ENCODE data around the gene BMPR1B. TPM values are rescaled to one million over a fixed set of nuclear protein-coding genes. Genes with fewer than 3 reads are reported as not detected.

BMPR1B gene
- total RNA-seq, 4 donors from 2014 or later, result 10.5 to 40.9 (median 20.3) TPM

- Histone ChIP-seq H3K27ac (no peak overlapping the region), H3K4me1 (peaks cover 0 to 11% (median 0%) of the 10 kb centered on the region in 3 donors), H3K4me3 (no peak overlapping the region), H3K36me3 (no peaks in the 10 kb centered on the region), H3K9me3 (no peaks in the 10 kb centered on the region), H3K27me3 (no peaks in the 10 kb centered on the region)
- WGBS, 2 donors (ENCODE audit: low coverage in 1 of 2), result 84 to 93% methylated on average over 2 to 3 of the region's 3 CpGs
- no peak for ATAC-seq
- TF ChIP-seq POLR2AphosphoS5 (IDR thresholded peaks at IDR 0.05), result no peak
- no peak for TF ChIP-seq POLR2A (IDR thresholded peaks at IDR 0.05)
- TF ChIP-seq, protein P1, sequence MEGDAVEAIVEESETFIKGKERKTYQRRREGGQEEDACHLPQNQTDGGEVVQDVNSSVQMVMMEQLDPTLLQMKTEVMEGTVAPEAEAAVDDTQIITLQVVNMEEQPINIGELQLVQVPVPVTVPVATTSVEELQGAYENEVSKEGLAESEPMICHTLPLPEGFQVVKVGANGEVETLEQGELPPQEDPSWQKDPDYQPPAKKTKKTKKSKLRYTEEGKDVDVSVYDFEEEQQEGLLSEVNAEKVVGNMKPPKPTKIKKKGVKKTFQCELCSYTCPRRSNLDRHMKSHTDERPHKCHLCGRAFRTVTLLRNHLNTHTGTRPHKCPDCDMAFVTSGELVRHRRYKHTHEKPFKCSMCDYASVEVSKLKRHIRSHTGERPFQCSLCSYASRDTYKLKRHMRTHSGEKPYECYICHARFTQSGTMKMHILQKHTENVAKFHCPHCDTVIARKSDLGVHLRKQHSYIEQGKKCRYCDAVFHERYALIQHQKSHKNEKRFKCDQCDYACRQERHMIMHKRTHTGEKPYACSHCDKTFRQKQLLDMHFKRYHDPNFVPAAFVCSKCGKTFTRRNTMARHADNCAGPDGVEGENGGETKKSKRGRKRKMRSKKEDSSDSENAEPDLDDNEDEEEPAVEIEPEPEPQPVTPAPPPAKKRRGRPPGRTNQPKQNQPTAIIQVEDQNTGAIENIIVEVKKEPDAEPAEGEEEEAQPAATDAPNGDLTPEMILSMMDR (IDR thresholded peaks at IDR 0.05), result no peak
- no peak for TF ChIP-seq EP300 (IDR thresholded peaks at IDR 0.05)
Measured at GRCh38 chr4:94909645-94910044, 151.9 kb downstream of the BMPR1B start.

GRCh38 chr4:94911106-94911505, 153.4 kb downstream of the BMPR1B start:
- H3K9me3 ChIP-seq, result no peaks in the 10 kb centered on the region
- no peak overlapping the region for H3K27ac ChIP-seq
- H3K36me3 ChIP-seq, result no peaks in the 10 kb centered on the region
- H3K4me1 ChIP-seq, result peaks cover 0 to 3% (median 0%) of the 10 kb centered on the region in 3 donors
- no peak for ATAC-seq
- no peak for TF ChIP-seq POLR2A (IDR thresholded peaks at IDR 0.05)
- TF ChIP-seq EP300 (IDR thresholded peaks at IDR 0.05), result no peak
- TF ChIP-seq POLR2AphosphoS5 (IDR thresholded peaks at IDR 0.05), result no peak
- TF ChIP-seq, protein P1 (IDR thresholded peaks at IDR 0.05), result no peak
- no peak overlapping the region for H3K4me3 ChIP-seq
- no peaks in the 10 kb centered on the region for H3K27me3 ChIP-seq
- 100% methylated on average over 1 of the region's 1 CpG for WGBS, 2 donors (ENCODE audit: low coverage in 1 of 2)

- H3K9me3 ChIP-seq, result peaks cover 0 to 13% (median 0%) of the 10 kb centered on the region in 3 donors
- no peak overlapping the region for H3K27ac ChIP-seq
- WGBS, 2 donors (ENCODE audit: low coverage in 1 of 2), result 92 to 94% methylated on average over 2 of the region's 2 CpGs
- ATAC-seq, result no peak
- TF ChIP-seq, protein P1 (IDR thresholded peaks at IDR 0.05), result no peak
- no peak for TF ChIP-seq POLR2A (IDR thresholded peaks at IDR 0.05)
- TF ChIP-seq EP300 (IDR thresholded peaks at IDR 0.05), result no peak
- no peak for TF ChIP-seq POLR2AphosphoS5 (IDR thresholded peaks at IDR 0.05)
- H3K4me3 ChIP-seq, result no peak overlapping the region
- no peaks in the 10 kb centered on the region for H3K27me3 ChIP-seq
- H3K4me1 ChIP-seq, result no peaks in the 10 kb centered on the region
- H3K36me3 ChIP-seq, result peaks cover 0 to 6% of the 10 kb centered on the region in 2 donors
Measured at GRCh38 chr4:94912606-94913005, 154.9 kb downstream of the BMPR1B start.

DNA sequence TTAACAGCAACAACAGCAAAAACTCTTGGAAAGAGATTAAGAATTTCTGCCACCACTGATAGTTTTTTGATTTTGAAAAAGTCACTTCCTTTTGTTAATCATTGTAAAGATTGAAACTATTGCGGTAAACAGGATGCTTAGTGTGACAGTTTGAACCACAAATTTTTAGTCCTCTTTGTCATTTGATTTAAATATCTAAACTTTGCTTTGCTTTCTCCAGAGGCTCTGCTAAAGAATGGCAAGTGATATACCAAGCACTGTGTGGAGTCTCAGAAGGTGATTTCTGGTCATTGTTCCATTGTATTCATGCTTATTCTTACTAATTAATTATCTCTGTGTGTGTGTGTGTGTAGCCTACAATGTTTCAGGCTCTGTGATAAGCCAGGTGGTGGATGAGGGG, 155.6 kb downstream of the BMPR1B start:
- Histone ChIP-seq H3K4me1 (no peaks in the 10 kb centered on the region), H3K36me3 (peaks cover 0 to 6% of the 10 kb centered on the region in 2 donors), H3K27ac (no peak overlapping the region), H3K4me3 (no peak overlapping the region), H3K9me3 (peaks cover 0 to 13% (median 0%) of the 10 kb centered on the region in 3 donors), H3K27me3 (no peaks in the 10 kb centered on the region)
- no peak for ATAC-seq
- no peak for TF ChIP-seq POLR2A (IDR thresholded peaks at IDR 0.05)
- TF ChIP-seq EP300 (IDR thresholded peaks at IDR 0.05), result no peak
- no peak for TF ChIP-seq POLR2AphosphoS5 (IDR thresholded peaks at IDR 0.05)
- TF ChIP-seq, protein P1 (IDR thresholded peaks at IDR 0.05), result no peak
- WGBS, 2 donors (ENCODE audit: low coverage in 1 of 2), result 57 to 79% methylated on average over 1 of the region's 1 CpG

DNA sequence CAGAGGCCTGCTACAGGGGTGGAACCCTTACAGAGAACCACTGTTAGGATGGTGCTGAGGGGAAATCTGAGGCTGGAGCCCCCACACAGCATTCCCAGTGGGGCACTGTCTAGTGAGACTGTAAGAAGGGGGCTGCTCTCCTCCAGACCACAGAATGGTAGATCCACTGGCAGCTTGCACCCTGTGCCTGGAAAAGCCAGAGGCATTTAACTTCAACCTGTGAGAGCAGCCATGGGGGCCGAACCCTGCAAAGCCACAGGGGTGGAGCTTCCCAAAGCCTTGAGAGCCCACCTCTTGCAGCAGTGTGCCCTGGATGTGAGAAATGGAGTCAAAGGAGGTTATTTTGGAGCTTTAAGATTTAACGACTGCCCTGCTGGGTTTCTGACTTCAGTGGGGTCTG, 159.4 kb downstream of the BMPR1B start:
- peaks cover 0 to 13% (median 0%) of the 10 kb centered on the region in 3 donors for H3K9me3 ChIP-seq
- H3K27me3 ChIP-seq, result no peaks in the 10 kb centered on the region
- peaks cover 0 to 6% of the 10 kb centered on the region in 2 donors for H3K36me3 ChIP-seq
- ATAC-seq, result no peak
- H3K27ac ChIP-seq, result no peak overlapping the region
- 89 to 100% methylated on average over 1 to 2 of the region's 2 CpGs for WGBS, 2 donors (ENCODE audit: low coverage in 1 of 2)
- H3K4me3 ChIP-seq, result no peak overlapping the region
- H3K4me1 ChIP-seq, result no peaks in the 10 kb centered on the region
- TF ChIP-seq EP300 (IDR thresholded peaks at IDR 0.05), result no peak
- no peak for TF ChIP-seq POLR2AphosphoS5 (IDR thresholded peaks at IDR 0.05)
- TF ChIP-seq, protein P1 (IDR thresholded peaks at IDR 0.05), result no peak
- no peak for TF ChIP-seq POLR2A (IDR thresholded peaks at IDR 0.05)

Measured in gastroesophageal sphincter (tissue), 4 donors.